Breast epithelium (tissue), 4 donors: ENCODE data around the gene BBS4. TPM values are rescaled to one million over a fixed set of nuclear protein-coding genes. Genes with fewer than 3 reads are reported as not detected.
"Not testable (repeated sequence)": the region's sequence is repeated elsewhere in the genome, so short reads cannot be mapped to it uniquely, and the experiment has no call there.

Source experiments
- DNase-seq, 2 donors: peaks; one replicate each; pipeline ENCODE4 v3.0.0-alpha.2; 2019; ENCODE audit warnings: low spot score in 2 of 2
- H3K27ac ChIP-seq, 2 donors: fragments of 200-600 bp; sonication (generic) in 1 of 2; one replicate each; pipeline ENCODE4 v1.5.1; 2016 to 2019; ENCODE audit warnings: mild to moderate bottlenecking in 1 of 2
- H3K27me3 ChIP-seq, 2 donors: fragments of 200-600 bp; sonication (generic) in 1 of 2; one replicate each; pipeline versions ENCODE4 v1.5.1 to v1.6.0; 2017 to 2019; ENCODE audit warnings: control low read depth in 1 of 2, mild to moderate bottlenecking in 1 of 2
- H3K36me3 ChIP-seq: fragments of 200-600 bp; one replicate; pipeline ENCODE4 v1.5.1; 2019
- H3K4me1 ChIP-seq, 2 donors: fragments of 200-600 bp; sonication (generic); one replicate each; pipeline ENCODE4 v1.5.1; 2016 to 2019; ENCODE audit warnings: control low read depth in 1 of 2
- H3K4me3 ChIP-seq, 3 donors: fragments of 200-600 bp; sonication (generic); 1 replicate in 2 of 3; 2 replicates in 1 of 3; pipeline ENCODE4 v1.5.1; 2016 to 2019; ENCODE audit warnings: mild to moderate bottlenecking in 3 of 3, moderate library complexity in 2 of 3
- H3K9me3 ChIP-seq, 2 donors: fragments of 200-600 bp; sonication (generic) in 1 of 2; one replicate each; pipeline ENCODE4 v1.5.1; 2016 to 2019; ENCODE audit warnings: control low read depth in 1 of 2
- POLR2A ChIP-seq: fragments of 450-650 bp; IDR thresholded peaks from one replicate; pipeline ENCODE4 v1.6.1; 2016; ENCODE audit warnings: antibody characterized with exemption, mild to moderate bottlenecking, moderate library complexity
- POLR2AphosphoS5 ChIP-seq, 3 donors: sonication (generic); formaldehyde crosslinking; IDR thresholded peaks; one replicate each; pipeline ENCODE4 v1.6.1; 2017; ENCODE audit warnings: antibody characterized with exemption in 3 of 3
- intact Hi-C: fragments of 100-400 bp; cut with DNase I; formaldehyde crosslinking; loops from one replicate; pipeline ENCODE4 v1.15.1; 2023; ENCODE audit warnings: low total_unique reads
- total RNA-seq, 3 donors: library from RNA; depleted of rRNA; stranded (reverse); fragments of >200 nt; gene quantifications; one replicate each; pipeline ENCODE4 v1.1.0, GENCODE V29; 2016
- TF ChIP-seq, protein P1 (sequence below), 3 donors: fragments of 450-650 bp; IDR thresholded peaks; one replicate each; pipeline ENCODE4 v1.5.1; 2016 to 2017; ENCODE audit warnings: antibody characterized with exemption in 3 of 3, mild to moderate bottlenecking in 3 of 3, moderate library complexity in 3 of 3

The BBS4 gene
- total RNA-seq, 3 donors from 2014 or later = 18.9 to 74.9 (median 51.1) TPM

DNA sequence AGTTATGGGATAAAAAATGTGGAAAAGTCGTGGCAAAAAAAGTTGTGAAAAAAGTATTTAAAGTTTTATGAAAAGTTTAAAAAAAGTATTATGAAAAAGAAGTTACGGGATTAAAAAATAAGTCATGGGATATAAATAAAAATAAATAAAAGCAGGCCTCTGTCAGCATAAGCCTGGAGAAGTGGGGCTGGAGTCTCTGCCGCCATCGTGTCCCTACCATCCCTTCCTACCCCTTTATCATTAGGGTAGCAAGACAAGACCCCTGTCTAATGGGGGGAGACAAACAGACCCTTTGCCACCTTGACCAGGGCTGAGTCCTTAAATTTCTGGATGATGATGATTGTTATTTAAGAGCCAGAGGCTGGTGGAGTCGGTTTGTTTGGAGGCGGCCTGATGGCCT lies 16.2 kb upstream of the BBS4 start:
- DNase-seq, H3K4me3 ChIP-seq, H3K27ac ChIP-seq, H3K4me1 ChIP-seq, H3K9me3 ChIP-seq, H3K36me3 ChIP-seq, H3K27me3 ChIP-seq, intact Hi-C loops: not testable (repeated sequence)

DNA sequence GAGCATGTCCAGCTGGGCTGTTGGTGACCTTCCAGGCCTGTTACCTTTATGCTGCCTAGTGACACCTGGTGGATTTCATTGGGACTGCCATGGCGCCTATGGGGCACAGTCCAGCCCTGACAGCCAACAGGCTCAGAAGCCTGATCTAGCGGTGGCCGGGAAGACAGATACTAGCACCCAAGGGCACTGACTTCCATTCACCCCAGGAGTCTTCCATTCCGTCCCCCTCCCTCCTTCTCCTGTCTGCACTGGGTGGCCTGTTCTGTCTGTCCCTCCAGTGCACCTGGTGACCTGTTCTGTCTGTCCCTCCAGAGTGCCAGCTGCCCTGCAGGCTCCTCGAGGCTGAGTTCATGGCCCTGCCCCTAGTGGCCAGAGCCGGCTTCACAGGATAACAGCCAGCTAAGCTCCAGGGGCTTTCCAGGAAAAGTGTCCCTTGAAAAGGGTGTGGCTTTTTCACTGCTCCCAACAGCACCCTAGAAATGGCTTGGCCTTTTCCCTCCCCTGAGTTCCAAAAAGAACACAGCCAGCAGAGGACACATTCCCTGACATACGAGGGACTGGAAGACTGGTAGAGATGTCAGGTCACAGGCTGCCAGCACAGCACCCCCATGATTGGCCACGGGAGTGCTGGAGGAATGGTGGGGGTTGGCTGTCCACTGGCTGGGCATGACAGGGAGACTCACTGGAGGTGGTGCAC lies 15.2 kb upstream of the BBS4 start:
- H3K36me3 ChIP-seq, H3K27ac ChIP-seq, H3K4me1 ChIP-seq, intact Hi-C loops, H3K27me3 ChIP-seq, H3K9me3 ChIP-seq: not testable (repeated sequence)
- TF ChIP-seq, protein P1, sequence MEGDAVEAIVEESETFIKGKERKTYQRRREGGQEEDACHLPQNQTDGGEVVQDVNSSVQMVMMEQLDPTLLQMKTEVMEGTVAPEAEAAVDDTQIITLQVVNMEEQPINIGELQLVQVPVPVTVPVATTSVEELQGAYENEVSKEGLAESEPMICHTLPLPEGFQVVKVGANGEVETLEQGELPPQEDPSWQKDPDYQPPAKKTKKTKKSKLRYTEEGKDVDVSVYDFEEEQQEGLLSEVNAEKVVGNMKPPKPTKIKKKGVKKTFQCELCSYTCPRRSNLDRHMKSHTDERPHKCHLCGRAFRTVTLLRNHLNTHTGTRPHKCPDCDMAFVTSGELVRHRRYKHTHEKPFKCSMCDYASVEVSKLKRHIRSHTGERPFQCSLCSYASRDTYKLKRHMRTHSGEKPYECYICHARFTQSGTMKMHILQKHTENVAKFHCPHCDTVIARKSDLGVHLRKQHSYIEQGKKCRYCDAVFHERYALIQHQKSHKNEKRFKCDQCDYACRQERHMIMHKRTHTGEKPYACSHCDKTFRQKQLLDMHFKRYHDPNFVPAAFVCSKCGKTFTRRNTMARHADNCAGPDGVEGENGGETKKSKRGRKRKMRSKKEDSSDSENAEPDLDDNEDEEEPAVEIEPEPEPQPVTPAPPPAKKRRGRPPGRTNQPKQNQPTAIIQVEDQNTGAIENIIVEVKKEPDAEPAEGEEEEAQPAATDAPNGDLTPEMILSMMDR (IDR thresholded peaks at IDR 0.05) = peak in 2 of 3 donors; percentile 76 to 80
- peak; percentile 72 to 78 for DNase-seq
- peak overlapping the region in 2 of 3 donors; percentile 26 to 53 for H3K4me3 ChIP-seq

DNA sequence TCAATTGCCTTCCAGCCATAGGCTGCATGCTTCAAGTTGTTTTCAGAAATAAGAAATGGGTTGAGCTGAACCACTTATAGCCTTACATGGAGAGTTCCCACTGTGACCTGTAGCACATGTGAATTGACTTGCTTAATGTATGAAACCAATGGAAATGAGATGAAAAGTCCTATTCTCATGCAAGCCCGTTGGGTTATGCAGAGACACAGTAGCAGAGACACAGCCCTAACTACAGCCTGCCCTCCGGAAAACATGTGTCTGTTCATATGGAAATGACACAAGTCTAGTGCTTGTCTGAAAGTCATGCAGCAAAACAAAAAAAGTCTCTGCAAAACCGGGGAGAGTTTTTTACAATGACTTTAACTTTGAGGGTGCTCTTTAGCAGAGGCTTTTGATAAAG lies 14.5 kb upstream of the BBS4 start:
- no peak for DNase-seq
- Histone ChIP-seq H3K27me3 (no peaks in the 10 kb centered on the region), H3K4me3 (no peak overlapping the region), H3K27ac (no peak overlapping the region), H3K9me3 (no peaks in the 10 kb centered on the region), H3K36me3 (no peaks in the 10 kb centered on the region), H3K4me1 (no peaks in the 10 kb centered on the region)
- TF ChIP-seq POLR2AphosphoS5 (IDR thresholded peaks at IDR 0.05) = no peak
- TF ChIP-seq POLR2A = no peak
- TF ChIP-seq, protein P1 (IDR thresholded peaks at IDR 0.05) = no peak
- intact Hi-C loops = no loop called here

DNA sequence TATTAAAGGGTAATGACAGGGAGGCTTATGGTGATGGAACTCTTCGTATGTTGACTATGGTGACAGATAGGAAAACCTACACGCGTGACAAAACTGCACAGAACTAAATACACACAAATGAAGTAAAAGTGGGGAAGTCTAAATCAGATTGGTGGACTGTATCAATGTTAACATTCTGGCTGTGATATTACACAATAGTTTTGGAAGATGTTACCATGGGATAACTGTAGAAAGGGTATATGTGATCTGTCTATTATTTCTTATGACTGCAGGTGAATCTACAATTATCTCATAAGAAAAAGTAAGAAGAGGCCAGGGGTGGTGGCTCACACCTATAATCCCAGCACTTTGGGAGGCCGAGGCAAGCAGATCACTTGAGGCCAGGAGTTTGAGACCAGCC lies 9.2 kb upstream of the BBS4 start:
- Histone ChIP-seq H3K27ac (no peak overlapping the region), H3K9me3 (no peaks in the 10 kb centered on the region), H3K27me3 (peaks cover 0 to 7% of the 10 kb centered on the region in 2 donors), H3K36me3 (no peaks in the 10 kb centered on the region), H3K4me3 (no peak overlapping the region), H3K4me1 (no peaks in the 10 kb centered on the region)
- TF ChIP-seq POLR2A = no peak
- no peak for TF ChIP-seq POLR2AphosphoS5 (IDR thresholded peaks at IDR 0.05)
- TF ChIP-seq, protein P1 (IDR thresholded peaks at IDR 0.05) = no peak
- DNase-seq = no peak
- intact Hi-C loops = no loop called here

DNA sequence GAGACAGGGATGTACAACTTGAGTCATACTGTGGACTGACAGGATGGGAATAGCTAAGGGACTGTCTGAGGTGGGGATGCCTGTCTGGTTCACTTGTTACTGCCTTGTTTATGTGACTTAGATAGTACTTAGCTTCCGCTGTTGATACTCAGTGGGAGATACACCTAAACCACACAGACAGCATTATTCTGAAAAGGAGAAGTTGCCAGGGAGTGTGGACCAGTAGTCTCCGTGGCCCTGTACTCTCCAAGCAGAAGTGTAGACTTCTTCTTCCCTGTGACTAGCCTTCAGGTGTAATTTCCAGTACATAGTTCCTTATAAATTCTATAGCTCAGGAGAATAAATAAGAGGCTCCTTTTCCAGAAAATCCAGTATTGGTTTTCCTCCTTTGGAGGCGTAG lies 5.1 kb upstream of the BBS4 start:
- TF ChIP-seq POLR2A (no peak), POLR2AphosphoS5 (IDR thresholded peaks at IDR 0.05) (no peak)
- TF ChIP-seq, protein P1 (IDR thresholded peaks at IDR 0.05) = no peak
- H3K4me1 ChIP-seq = no peaks in the 10 kb centered on the region
- H3K27ac ChIP-seq = no peak overlapping the region
- H3K36me3 ChIP-seq = no peaks in the 10 kb centered on the region
- H3K9me3 ChIP-seq = no peaks in the 10 kb centered on the region
- peaks cover 0 to 7% of the 10 kb centered on the region in 2 donors for H3K27me3 ChIP-seq
- H3K4me3 ChIP-seq = no peak overlapping the region
- intact Hi-C loops = no loop called here
- DNase-seq = no peak

DNA sequence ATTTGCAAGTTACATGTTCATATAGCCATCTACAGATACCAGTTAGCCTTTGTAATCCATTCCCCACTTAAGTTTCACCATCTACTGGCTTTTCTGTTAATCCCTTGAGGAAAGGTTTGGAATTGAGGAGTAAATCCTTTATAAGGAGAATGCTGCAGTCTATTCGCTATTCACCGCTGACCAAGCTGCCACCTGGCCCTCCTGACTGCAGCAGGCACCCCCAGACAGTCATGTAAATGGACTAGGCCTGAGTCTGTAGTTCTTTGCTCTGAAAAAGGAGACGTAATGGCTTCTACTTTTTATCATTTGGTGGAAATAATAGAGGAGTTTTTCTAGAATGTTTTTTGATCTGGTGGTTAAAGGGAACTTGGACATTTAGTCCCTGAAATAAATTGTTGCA lies 3.2 kb upstream of the BBS4 start:
- no peak for DNase-seq
- intact Hi-C loops = no loop called here
- TF ChIP-seq POLR2AphosphoS5 (IDR thresholded peaks at IDR 0.05) = no peak
- TF ChIP-seq, protein P1 (IDR thresholded peaks at IDR 0.05) = no peak
- TF ChIP-seq POLR2A = no peak
- Histone ChIP-seq H3K27me3 (no peaks in the 10 kb centered on the region), H3K4me3 (no peak overlapping the region), H3K4me1 (no peaks in the 10 kb centered on the region), H3K36me3 (no peaks in the 10 kb centered on the region), H3K27ac (no peak overlapping the region), H3K9me3 (no peaks in the 10 kb centered on the region)
